NCI-H128 (cell line): ENCODE measurements around the gene SUCO.
"Not testable (repeated sequence)": the region's sequence is repeated elsewhere in the genome, so short reads cannot be mapped to it uniquely, and the experiment has no call there.

Experiments
- DNase-seq: peaks from one replicate; lab custom pipeline; 2025; ENCODE audit not compliant: unreplicated experiment; lab: John Stamatoyannopoulos, UW

Gene SUCO

GRCh38 chr1:172557270-172557669 is 24.3 kb downstream of the SUCO start:
- no peak for DNase-seq

GRCh38 chr1:172559572-172560210 is 26.7 kb downstream of the SUCO start:
- no peak for DNase-seq

- DNase-seq = no peak
Observed at GRCh38 chr1:172561252-172561651, 28.3 kb downstream of the SUCO start.

GRCh38 chr1:172566196-172566997 is 33.4 kb downstream of the SUCO start:
- no peak for DNase-seq

- DNase-seq = no peak
Observed at GRCh38 chr1:172567720-172568119, 34.8 kb downstream of the SUCO start.

- no peak for DNase-seq
Observed at GRCh38 chr1:172574080-172574479, 41.1 kb downstream of the SUCO start.

- DNase-seq = no peak
Observed at GRCh38 chr1:172578586-172578985, 45.6 kb downstream of the SUCO start.

- no peak for DNase-seq
Observed at GRCh38 chr1:172581273-172581672, 48.3 kb downstream of the SUCO start.

GRCh38 chr1:172581779-172582178 is 48.8 kb downstream of the SUCO start:
- no peak for DNase-seq

- no peak for DNase-seq
Observed at GRCh38 chr1:172582889-172583288, 49.9 kb downstream of the SUCO start.

- DNase-seq = no peak
Observed at GRCh38 chr1:172585348-172585747, 52.4 kb downstream of the SUCO start.

- DNase-seq = no peak
Observed at GRCh38 chr1:172585861-172586260, 52.9 kb downstream of the SUCO start.

GRCh38 chr1:172588296-172589291 is 55.6 kb downstream of the SUCO start:
- no peak for DNase-seq

GRCh38 chr1:172589553-172589952 is 56.6 kb downstream of the SUCO start:
- DNase-seq = no peak

- not testable (repeated sequence) for DNase-seq
Observed at GRCh38 chr1:172591429-172591828, 58.5 kb downstream of the SUCO start.

GRCh38 chr1:172595066-172595465 is 62.1 kb downstream of the SUCO start:
- not testable (repeated sequence) for DNase-seq

GRCh38 chr1:172596782-172597181 is 63.8 kb downstream of the SUCO start:
- DNase-seq = not testable (repeated sequence)

GRCh38 chr1:172599912-172600311 is 67.0 kb downstream of the SUCO start:
- no peak for DNase-seq

GRCh38 chr1:172600615-172601014 is 67.7 kb downstream of the SUCO start:
- DNase-seq = no peak

- no peak for DNase-seq
Observed at GRCh38 chr1:172601046-172601630, 68.2 kb downstream of the SUCO start.

GRCh38 chr1:172602706-172603105 is 69.8 kb downstream of the SUCO start:
- no peak for DNase-seq
